NOMO-1 (cell line): ENCODE measurements around the gene ZDHHC8.

ENCODE experiments used
- DNase-seq, 2 experiments: peaks; one replicate each; lab custom pipeline; 2025; ENCODE audit not compliant: unreplicated experiment in 2 of 2; lab: John Stamatoyannopoulos, UW

Gene ZDHHC8

DNA sequence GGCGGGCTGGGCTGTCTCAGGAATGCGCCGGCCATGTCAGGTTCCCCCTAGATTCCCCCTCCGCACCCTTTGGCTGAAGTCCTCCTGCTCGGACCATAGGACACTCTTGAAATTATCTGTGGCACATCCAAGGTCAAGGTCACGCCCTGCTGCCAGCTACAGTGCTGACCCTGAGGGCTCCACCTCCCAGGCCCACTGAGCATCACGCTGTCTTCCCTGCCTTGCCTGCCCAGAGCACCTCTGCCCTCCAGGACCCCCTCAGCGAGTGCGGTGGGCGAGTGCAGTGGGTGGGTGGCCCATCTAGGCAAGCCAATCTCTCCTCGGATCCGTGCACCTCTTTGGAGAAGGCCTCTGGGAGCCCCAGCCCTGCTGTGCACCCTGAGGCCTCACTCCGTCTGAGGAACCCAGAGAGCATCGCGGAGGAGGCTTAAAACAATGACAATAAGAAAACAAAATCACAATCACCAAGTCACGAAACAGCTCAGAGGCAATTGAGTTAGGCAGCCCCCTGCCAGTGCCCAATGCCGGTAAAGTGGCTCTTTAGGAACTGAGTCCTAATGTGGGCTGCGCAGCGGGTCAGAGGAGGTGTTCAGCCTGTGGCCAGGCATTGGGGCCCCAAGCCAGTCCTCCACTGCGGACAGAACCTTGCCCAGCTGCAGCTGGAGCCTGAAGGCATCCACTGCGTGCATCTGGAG lies 45.8 kb downstream of the ZDHHC8 start:
- no peak for DNase-seq

DNA sequence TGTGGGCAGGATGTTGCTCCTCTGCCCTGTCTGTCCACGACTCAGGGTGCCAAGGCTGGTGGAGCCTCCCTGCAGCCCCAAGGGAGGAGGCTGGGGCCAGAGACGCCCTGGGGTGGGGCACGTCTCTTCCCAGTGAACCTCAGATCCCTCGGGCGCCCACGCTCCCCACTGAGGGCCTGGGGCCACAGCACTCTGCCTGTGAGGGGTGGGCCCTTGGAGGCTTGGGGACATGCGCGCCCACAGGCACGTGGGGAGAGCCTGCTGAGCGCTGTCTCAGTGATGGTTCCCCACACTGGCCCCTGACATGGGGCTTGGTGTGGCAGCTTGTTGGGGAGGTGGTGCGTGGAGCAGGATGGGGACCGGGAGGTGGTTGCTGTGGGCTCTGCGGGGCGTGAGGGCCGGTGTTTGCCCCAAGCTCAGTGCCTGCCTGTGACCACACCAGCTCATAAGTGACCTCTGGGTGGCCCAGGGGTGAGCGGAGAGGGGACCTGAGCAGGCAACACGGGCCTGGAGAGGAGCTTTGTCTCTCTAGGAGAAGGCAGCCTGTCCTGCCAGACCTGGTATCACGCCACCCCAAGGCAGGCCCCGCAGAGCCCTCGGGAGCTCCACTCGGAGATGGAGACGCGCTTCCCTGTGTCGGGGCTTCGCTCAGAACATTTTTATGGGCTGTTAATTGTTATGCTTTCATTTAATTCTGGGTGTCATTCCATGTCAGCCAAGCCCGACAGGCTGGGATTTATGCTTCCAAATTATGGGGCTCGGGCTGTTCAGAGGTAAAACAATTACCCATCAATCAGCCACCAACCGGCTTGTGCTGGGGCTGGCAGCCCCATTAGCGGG lies 46.7 kb downstream of the ZDHHC8 start:
- no peak for DNase-seq

DNA sequence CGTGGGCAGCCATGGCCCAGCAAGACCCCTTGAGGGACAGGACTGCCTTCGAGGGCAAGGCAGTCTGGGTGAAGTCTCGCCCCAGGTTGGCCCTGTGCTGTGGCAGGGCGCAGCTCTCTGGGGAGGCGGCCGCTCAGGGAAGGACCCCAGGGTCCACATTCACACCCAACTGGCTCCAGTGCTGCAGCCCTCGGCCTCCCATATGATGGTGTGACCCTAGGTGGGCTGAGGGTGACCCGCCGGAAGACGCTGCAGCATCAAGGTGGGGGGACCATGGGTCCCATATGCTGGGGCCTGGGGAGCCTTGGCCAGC lies 47.3 kb downstream of the ZDHHC8 start:
- no peak for DNase-seq

DNA sequence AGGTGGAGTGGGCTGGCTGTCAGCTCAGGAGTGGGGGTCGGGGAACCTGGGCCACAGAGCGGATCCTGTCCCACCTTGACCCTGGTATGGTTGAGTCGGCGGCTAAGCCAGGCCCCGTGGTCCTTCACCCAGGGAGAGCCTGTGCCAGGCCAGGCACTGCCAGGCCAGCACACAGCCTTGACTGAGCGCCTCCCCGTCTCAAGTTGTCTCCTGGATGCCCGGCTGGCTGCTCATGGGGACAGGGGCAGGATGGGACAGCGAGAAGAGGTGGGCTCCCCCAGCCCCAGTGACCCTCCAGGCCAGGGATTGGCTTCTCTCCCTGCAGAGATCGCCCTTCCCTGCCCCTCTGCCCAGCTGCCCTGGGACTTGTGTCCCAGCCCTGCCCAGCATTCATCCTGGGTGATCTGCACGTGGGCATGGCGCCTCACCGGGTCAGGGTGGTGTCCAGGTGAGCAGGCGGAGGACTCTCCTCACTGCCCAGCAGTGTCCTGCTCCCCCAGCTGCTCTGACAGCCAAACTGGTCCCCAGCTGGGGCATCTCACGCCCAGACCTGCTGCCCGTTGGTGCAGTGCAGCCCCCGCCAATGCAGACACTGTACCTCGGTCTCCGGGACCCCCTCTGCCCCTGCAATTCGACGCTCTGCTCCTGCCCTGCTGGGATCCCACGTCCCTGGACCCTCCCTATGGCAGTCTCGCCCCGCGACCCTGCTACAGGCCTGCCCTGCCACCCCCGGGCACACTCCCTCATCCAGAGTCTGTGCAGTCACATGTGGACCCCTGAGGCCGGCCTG lies 48.0 kb downstream of the ZDHHC8 start:
- DNase-seq = no peak

DNA sequence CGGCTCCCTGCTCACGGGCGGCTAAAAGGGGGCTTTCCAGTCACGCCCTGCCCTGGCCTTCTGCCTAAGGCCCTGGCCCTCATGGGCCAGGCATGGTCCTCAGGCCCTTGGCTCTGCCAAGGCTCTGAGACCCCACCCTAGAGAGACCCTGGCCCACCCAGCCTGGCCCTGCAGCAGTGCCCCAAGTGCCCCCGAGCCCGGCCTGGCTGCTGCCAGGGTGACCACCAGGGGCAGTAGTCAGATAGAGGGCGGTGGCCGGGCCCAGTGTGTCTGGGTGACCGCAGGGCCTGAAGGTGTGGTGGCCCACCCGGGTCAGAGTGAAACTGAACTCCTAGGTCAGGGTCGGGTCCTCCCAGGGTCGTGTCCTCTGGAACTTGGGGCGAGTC lies 48.6 kb downstream of the ZDHHC8 start:
- DNase-seq = no peak

DNA sequence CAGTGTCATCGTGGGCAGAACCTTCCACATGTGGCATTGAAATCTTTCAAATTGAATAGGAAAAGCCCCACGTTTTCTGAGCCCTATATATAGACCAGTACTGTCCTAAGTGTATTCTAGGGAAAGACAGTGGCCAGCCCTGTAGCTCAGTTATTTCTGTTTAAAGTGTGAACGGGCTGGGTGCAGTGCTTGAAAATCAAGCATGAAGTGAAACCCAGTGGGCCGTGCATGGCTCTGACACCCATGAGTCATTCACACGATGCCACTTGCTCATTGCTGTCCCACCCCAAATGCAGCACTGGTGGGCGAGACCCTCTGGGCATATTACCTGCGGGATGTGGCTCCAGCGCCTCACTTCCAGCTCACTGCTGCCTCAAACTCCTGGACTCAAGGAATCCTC lies 49.0 kb downstream of the ZDHHC8 start:
- DNase-seq = no peak

DNA sequence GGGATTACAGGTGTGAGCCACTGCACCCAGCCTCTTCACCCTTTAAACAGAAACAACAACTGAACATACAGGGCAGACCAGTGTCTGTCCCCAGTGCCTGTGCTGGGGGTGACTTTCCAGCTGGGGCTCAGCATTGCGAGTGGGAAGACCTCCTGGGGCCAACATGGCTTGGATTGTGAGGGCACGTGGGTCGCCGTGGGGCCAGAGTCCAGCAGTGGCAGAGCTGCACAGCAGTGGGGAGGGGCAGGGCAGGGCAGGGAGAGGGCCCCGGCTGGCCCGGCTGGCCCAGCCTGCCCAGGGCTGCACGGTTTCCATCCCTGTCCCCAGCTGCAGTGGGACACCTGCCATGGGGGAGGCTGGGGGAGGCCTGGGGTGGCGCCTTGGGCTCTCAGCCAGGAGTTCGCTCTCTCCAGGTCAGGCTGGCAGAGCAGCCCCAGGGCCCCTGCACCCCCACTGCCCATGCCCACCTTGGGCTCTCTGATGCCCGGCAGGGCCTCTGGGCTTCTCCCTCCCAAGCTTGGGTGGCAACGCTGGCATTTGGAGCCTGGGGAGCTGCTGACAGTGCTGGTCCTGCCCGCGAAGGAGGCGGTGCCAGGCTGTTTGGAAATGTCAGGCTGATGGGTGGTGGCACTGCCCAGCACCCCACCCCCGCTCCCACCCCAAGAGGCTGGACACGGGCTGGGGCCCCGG lies 49.7 kb downstream of the ZDHHC8 start:
- no peak for DNase-seq

DNA sequence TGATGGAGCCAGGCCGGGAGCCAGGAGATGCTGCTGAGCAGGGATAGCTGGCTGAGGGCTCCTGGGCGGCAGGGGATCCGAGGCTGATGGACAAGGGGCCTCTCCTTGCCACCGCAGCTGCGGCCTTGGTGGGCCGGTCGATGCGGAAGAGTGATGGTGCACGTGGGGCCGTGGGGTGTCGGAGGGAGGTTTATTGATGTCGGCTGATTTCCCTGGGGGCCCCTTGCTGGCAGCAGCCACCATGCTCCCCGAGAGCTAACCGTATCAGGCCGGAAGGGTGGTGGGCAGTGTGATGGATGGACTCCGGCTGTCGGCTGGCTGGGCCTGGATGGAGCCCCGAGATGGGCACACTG lies 50.3 kb downstream of the ZDHHC8 start:
- DNase-seq = no peak

DNA sequence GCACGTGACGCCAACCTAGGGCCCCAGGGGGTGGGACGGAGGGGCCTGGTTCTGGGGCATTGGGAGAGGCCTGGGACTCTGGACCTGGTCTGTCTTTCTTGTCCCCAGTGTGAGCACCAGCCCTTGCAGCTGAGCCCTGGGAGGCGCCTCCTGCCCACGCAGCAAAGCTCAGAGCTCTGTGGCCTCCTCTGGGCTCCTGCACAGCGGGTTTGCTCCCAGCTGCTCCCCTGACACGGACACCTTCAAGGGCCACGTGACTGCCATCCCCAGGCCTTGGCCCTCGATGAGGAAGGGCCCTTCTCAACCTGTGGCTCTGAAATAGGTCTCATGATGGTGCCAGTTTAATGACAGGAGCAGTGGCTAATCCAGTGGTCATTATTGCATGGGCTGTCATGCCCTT lies 50.8 kb downstream of the ZDHHC8 start:
- DNase-seq = no peak

DNA sequence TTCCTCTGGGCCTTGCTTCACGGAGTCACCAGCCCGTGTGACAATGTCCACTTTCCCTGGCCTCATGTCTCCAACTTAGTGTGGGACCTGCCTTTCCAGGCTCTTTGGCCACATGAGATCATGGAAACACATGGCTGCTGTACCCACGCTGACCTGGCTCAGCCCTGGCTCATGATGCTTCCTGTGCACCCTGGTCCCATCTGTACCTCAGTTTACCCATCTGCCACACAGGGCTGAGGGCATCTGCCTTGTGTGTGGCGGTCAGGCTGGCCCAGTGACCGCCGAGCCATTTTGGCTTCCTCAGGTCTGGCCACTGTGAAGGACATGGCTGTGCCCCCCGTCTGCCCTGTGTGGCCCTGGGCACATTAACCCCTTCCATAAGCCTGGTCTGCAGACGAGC lies 51.5 kb downstream of the ZDHHC8 start:
- no peak for DNase-seq

DNA sequence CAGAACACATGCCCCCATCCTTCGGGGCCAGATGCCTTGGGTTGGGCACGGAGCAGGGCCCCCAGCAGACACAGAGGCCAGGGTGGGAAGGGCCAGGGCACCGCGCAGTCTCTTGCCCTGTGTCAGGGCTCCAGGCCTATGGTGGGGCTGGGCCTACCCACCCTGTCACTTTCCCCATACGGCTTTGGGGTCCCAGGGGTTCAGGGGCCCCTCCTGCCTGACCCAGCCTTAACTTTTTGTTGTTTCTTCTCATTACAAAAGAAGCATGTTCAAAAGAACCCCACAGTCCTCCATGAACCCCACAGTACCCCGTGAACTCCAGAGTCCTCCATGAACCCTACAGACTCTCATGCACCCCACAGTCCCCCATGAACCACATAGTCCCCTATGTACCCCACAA lies 52.2 kb downstream of the ZDHHC8 start:
- DNase-seq = no peak

DNA sequence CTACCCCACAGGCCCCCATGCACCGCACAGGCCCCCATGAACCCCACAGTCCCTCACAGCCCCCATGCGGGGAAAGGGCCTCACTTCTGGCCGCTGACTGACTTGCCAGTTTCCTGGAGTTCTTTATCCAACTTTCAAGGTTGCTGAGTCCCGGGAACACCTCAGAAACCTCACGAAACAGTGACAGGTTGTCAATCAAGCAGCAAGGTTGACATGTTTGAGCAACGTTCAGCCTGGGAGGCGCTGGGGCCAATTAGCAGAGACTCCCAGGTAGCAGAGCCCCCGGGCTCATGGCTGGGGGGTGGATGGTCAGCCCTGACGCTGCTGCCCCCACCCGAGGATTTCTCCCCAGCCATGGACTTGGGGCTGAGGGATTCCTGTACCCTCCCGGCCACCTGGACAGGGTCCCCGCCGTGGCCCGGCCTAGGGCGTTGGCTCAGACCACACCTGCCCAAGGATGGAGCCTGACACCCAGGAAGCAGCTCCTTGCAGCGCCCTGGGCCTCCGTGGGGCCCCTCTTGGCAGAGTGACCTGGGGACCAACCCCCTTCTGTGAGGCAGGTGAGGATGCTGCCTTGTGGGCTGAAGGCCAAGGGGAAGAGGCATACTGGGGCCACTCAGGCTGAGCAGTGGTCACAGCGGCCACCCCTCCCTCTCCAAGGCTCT lies 53.0 kb downstream of the ZDHHC8 start:
- no peak for DNase-seq

DNA sequence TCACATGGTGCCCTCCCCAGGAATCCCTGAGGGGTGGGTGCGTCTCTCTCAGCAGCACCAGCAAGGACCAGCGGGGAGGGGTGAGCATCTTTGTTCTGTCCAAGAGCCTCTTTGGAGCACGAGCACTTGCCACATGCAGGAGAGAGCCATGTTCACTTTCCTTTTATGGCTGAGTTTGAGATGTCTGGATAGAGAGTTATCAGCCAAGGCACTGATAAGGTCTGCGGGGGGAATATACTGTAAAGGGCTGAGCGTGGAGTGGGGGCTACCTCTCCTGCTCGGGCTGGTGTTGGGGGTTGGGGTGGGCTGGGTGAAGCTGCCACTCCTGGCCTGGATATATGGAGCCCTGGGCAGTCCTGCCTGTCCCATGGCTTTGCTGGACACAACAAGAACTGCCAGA lies 54.1 kb downstream of the ZDHHC8 start:
- DNase-seq = no peak

DNA sequence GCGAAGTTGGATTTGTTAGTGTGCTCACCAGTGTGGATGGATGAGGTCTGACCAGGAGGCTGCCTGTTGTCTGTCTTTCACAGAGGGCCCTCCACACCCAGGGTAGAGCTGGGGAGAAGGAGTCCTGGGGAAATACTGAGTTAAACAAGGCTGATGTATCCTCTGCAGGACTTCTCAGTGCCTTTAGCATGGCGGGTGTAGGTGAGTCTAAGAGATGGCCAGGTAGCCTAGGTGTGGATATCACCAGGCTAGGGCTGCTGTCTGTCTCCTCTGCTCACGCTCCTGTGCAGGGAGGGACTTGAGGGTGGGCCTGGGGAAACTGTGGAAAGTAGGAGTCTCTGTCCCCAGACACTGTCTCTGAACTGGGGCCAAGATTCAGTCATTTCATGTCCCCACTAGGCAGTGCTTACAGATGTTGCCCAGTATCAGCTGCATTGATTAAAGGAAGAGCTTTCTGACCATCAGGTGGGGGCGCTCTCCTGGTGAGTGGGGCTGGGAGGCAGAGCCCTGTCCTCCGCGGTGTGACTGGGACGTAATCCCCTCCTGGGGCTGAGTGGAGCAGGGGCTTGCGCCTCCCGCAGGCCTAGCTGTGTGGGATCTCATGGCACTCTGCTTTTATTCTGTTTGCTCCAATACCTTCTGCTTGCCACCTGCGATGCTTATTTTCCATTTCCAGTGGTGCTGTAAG lies 54.7 kb downstream of the ZDHHC8 start:
- no peak for DNase-seq

DNA sequence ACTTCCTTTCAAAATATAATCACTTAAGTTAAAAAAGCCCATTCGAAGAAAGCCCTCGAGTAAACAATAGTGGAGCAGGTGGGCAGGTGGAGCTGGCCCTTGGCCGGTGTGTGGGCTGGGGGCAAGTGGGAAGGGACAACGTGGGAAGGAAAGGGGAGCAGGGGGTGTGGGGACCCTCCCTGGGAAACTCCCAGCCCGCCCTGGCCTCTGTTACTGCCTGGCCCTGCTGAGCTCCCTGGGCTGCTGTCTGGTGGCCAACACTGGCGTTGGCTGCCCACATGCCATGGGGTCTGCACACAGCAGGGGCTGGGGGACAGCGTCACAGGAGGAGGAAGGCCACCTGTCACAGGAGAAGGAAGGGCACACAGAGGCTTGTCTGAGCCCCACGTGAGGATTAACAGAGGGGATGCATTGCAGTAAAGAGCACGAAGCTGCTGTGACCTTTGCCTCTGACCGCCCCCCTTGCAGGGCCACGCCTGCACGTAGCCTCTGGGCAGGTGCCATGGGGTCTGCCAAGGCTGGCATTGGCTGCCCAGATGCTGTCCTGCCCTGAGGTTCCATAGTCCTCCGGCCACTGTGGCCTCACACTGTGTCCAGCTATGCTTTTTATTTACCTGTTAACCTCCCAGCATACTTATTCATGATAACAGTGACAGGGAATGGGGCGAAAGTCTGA lies 55.4 kb downstream of the ZDHHC8 start:
- DNase-seq = no peak

DNA sequence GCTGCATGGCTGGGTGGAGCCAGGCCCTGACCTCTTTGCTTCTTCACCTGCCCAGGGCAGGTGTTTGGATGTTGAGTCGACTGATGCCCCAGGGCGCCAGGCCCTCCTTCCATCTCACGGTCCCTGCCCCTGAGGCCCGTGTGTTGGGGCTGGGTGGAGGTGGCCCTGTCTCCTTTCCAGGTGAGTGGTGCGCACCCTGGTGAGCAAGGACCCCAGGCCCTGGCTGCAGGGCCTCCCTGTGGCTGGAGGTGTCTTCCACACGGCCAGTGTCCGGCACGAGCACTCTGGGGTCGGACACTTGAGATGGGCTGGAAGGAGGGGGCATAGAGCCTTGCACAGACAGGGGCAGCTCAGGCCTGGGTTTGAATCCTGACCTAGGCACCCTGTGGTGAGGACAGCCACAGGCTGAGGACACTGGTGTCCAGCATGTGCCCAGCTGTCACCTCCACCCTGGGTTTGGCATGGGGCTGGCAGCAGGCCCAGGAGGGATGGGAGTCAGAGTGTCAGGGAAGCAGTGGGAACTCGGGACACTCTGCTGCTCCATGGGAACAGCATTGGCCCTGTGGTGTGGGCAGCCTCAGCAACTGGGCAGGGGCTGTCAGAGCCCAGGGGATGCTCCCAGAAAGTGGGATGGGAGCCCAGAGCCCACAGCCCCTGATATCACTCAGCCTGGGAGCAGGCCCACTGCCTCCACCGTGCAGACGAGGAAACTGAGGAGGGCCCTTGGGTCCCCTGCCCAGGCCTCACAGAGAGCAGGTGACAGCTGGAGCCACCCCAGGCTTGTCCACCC lies 56.4 kb downstream of the ZDHHC8 start:
- DNase-seq = no peak

DNA sequence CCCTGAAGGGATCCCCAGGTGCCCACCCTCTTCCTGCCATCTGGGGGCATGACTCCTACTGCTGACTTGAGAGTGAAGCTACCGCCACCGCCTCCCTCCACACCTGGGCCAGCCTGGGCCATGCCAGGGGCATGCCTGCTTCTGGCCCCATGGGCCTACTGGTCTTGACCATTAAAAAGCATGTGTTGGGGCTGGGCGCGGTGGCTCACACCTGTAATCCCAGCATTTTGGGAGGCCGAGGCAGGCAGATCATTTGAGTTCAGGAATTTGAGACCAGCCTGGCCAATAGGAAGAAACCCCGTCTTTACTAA lies 56.9 kb downstream of the ZDHHC8 start:
- no peak for DNase-seq

DNA sequence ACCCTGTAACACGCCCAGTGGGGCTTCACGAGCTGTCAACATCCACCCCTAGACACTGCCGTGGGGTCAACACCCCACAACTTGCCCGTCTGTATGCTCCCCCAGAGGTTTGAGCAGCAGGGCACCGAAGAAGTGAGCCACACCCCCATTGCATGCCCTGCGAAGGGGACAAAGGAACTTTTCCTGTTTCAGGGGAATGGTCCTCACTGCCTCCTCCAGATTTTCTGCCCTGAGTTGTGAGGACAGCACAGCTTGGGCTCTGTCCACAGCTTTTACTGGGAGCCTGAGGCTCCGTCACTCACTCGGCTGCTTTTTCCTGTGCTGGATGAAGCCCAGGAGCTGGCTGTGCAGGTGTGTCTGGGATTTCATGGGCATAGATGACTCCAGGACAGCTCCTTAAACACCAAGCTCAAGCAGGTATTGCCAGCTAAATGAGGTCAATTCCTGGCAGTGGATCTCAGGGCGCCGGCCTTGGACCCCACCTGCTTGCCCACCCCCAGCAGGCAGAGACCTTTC lies 59.5 kb downstream of the ZDHHC8 start:
- no peak for DNase-seq

DNA sequence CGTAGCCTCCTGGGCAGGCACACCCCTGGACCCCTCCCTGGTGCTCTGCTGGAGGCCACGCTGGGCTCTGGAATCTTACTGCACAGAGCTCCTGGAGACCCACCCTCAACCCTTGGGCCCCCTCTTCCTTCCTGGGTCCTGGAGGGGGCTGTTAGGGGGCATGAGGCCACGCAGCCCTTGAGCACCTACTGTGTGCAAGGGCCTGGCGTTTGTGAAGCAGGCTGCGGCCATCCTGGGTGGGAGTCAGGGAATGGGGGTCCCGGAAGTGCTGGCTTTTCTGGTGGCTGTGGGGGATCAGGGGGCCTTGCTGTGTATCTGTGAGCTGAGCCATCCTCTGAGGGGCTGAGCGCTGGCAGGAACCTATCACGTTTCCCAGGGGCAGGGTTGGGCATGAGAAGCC lies 60.2 kb downstream of the ZDHHC8 start:
- no peak for DNase-seq
